SH-SY5Y (cell line): ENCODE data around the gene CASP3.

Experiments used
- GATA2 ChIP-seq: IDR thresholded peaks from 2 replicates; pipeline ENCODE4 v1.6.1; 2011; ENCODE audit warnings: mild to moderate bottlenecking, low read depth, low read length
- GATA3 ChIP-seq: IDR thresholded peaks from 2 replicates; pipeline ENCODE4 v1.6.1; 2011; ENCODE audit warnings: low read depth, mild to moderate bottlenecking, low read length, moderate library complexity

Gene CASP3

GRCh38 chr4:184649971-184650855 lies 966 bp upstream of the CASP3 start:
- TF ChIP-seq GATA3 (no peak), GATA2 (no peak)

GRCh38 chr4:184648313-184649025 lies 778 bp downstream of the CASP3 start:
- no peak for TF ChIP-seq GATA2
- no peak for TF ChIP-seq GATA3

- TF ChIP-seq GATA3, result no peak
- TF ChIP-seq GATA2, result no peak
These were observed 1.3 kb downstream of the CASP3 start for GRCh38 chr4:184648054-184648312.

GRCh38 chr4:184647266-184648053 lies 1.8 kb downstream of the CASP3 start:
- TF ChIP-seq GATA3 (no peak), GATA2 (no peak)

GRCh38 chr4:184645904-184646610 lies 3.2 kb downstream of the CASP3 start:
- TF ChIP-seq GATA2 (no peak), GATA3 (no peak)

GRCh38 chr4:184644553-184645307 lies 4.5 kb downstream of the CASP3 start:
- no peak for TF ChIP-seq GATA2

- no peak for TF ChIP-seq GATA2
- no peak for TF ChIP-seq GATA3
These were observed 5.5 kb downstream of the CASP3 start for GRCh38 chr4:184643731-184644130.

- TF ChIP-seq GATA2 (no peak), GATA3 (no peak)
These were observed 7.8 kb downstream of the CASP3 start for GRCh38 chr4:184641451-184641850.

- TF ChIP-seq GATA3, result no peak
- TF ChIP-seq GATA2, result no peak
These were observed 8.2 kb downstream of the CASP3 start for GRCh38 chr4:184641022-184641421.

- TF ChIP-seq GATA3, result no peak
- no peak for TF ChIP-seq GATA2
These were observed 12.3 kb downstream of the CASP3 start for GRCh38 chr4:184636897-184637296.

GRCh38 chr4:184636144-184636543 lies 13.1 kb downstream of the CASP3 start:
- no peak for TF ChIP-seq GATA2
- TF ChIP-seq GATA3, result no peak

- TF ChIP-seq GATA3, result no peak
- no peak for TF ChIP-seq GATA2
These were observed 13.9 kb downstream of the CASP3 start for GRCh38 chr4:184635381-184635780.

- no peak for TF ChIP-seq GATA2
- no peak for TF ChIP-seq GATA3
These were observed 16.4 kb downstream of the CASP3 start for GRCh38 chr4:184632842-184633241.

GRCh38 chr4:184628103-184628502 lies 21.1 kb downstream of the CASP3 start:
- TF ChIP-seq GATA2 (no peak), GATA3 (no peak)
